ENCODE measurements around the gene SLC25A43.
A peak's percentile ranks its signal among the peaks of the same experiment; 100 is the strongest.
"Not testable (repeated sequence)": the region's sequence is repeated elsewhere in the genome, so short reads cannot be mapped to it uniquely, and the experiment has no call there.

The SLC25A43 gene

DNA sequence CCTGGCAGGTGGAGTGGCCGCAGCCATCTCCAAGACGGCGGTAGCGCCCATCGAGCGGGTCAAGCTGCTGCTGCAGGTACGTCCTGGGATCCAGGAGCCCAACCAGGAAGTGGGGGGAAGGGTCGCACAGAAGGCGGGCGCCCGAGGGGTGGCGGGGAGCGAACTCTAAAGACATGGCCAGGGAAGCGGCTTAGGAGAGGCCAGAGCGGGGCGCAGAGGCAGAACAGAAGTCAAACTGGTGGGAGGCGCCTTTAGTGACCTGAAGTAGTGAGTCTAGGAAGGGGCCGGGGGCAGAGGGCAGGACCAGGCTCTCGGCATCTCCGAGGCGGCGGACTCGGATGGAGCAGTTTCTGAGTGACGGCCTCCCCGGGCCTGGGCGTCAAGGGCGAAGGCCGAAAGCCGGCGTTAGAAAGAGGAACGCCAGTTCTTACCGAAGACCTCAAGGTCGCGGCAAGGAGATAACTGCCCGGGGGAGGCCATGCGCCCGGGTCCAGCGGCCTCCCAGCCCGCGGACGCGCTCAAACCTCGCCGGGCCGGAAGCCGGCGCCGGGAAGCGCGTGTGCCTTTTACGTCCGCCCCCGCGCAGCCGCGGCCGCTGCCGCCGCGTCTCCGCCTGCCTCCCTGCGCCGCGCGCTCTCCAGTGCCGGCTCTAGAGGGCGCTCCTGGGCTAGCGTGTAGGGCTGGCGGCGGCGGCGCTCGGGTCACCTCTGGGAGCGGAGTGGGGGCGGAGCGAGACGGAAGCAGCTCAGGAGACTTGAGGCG lies 69.6 kb downstream of the SLC25A43 start:
- DNase-seq, result peak; percentile 4 to 79 (median 58)

DNA sequence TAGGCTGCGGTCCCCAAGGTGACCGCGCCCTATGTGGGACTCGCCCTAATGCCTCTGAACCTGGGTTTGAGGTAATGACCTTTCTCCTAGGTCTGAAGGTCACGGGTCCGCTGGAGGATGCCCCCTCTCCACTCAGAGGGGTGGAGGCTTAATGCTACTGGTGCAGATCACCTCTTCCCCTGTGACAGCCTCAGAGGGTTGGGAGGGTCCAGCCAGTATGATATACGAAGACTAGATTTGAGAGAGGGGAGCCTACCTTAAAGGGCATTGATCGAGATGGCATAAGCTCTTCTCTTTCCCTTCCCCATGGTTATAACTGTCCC lies 70.1 kb downstream of the SLC25A43 start:
- DNase-seq, result no peak

DNA sequence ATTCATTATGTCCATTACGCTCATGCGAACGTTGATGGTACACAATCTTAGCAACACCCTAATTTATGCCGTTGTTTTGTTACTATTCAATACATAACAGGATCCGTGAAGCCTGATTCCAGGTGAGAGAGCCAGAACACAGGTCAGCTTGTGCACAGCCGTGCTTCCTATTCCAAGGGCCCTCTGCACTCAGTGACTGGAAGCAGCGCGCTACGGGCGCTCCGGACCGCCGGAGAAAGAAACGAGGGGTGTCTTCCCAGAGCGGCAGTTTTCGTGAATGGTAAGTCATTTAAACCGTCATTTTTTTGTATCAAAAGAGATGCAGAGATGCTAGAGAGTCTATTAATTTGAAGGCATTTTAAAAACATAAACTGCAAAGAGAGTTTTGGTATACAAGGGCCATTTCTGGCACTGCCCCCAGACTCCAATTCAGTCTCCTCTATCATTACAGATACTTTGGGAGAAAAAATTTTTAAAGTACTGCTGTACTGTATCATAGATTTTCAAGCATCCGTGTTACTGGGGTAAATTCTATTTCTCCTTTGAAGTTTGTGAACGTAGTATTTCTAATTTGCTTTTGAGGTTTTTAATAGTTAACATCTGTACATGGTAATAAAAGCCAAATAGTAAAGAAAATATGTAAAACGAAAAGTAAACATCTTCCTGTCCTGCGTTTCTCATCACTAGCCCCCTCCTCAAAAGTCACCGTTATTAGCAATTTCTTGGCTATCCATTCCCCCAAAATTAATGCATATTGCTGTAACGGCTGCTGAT lies 75.7 kb downstream of the SLC25A43 start:
- DNase-seq, result no peak

DNA sequence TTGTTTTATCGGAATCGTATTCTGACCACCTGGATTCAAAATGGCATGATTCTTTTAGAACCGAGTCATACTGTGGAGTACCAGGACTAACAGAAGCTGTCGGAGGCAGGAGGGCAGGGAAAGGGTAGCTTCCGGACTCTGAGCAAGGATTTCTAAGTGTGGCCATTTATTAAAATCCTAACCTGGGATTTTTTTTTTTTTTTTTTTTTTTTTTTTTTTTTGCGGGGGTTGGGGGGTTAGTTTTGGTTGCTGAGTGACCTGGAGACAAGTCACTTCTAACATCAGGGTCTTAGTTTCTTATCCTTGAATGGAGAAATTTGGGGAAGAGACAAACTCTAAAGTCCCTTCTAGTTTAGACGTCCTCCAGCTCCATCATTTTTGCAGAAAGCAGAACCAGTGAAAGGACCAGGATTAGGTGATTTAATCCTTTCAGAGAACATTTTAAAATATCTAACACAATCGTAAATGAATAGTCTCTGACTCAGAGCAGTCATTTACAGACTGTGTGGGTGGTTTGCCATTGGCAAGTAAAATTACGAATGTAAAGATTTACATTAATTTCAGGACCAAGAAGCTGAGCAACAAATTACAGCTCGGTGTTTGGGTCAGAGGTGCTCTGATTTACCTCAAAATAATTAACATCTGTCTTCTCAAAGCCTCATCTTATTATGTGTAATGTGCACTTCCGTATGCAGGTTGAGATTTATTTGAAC lies 76.4 kb downstream of the SLC25A43 start:
- DNase-seq, result no peak

DNA sequence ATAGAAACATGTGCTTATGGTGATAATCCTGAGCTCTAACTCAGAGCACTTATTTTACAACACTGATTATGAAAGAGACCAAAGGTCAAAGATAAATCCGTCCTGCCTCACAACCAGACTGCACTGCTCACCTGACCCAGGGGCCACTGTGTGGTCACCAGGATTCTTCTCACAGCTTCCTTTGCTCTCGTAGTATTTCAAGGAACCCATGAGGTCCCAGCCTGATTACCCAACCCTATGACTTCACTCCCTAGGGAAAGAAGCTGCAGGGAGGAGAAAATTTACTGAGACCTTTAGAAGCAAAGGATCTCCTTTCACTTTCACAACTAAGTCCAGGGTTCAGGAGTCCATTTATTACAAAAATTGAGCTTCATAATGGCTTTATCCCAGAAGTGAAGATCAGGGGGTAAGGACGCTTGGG lies 78.7 kb downstream of the SLC25A43 start:
- no peak for DNase-seq

DNA sequence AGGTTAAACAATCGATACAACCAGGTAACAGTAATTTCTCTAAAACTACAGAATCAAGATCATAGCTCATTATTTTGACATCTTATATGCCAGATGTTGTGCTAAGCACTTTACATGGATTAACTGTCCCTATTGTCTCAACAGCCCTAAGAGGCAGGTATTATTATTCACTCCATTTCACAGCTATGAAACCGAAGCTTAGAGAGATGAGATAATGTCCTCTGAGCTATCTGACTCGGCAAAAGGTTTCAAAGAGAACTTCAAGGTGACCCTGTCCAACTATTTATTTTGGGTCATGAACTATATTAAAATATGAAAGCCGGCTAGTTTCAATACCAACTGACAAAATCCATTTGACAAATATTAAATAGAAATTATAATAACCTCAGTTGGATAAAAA lies 79.4 kb downstream of the SLC25A43 start:
- DNase-seq, result no peak

DNA sequence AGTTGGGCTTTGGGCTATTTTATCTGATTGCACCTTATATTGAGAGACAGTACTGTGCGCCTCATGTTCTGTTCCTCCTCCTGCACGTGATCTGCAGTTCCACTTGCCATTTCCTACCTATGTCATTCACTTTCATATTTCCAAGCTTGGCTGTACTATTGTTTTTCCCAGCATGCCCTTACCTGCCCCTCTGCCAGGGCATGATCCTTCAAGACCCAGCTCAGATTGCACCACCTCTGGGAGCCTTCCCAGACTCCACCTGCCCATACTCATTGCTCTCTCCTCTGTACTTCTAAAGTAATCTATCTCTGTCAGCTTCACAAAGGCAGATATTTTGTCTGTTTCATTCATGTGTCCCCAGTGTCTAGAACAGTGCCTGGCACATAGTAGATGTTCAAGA lies 80.7 kb downstream of the SLC25A43 start:
- DNase-seq, result no peak

DNA sequence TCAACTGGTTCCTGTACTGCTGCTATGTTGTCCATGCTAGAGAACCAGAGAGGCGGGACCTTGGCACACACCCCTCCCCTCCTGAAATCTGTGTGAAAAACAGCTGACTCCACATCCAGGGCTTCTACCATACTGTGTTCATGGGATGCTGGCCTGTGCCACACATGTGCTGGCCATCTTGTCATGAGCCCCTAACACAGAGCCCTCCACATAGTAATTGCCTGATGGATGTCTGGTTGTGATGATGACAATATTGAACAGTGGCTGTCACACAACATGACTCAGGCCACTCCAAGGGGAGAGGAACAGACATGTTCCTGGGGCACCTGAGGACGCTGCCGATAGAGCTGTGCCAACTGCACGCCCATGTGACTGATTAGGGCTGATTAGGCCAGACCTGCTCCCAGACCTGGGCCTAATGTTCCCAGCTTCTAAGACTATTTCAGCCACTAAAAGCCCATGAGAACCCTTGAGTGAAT lies 82.2 kb downstream of the SLC25A43 start:
- DNase-seq, result no peak

DNA sequence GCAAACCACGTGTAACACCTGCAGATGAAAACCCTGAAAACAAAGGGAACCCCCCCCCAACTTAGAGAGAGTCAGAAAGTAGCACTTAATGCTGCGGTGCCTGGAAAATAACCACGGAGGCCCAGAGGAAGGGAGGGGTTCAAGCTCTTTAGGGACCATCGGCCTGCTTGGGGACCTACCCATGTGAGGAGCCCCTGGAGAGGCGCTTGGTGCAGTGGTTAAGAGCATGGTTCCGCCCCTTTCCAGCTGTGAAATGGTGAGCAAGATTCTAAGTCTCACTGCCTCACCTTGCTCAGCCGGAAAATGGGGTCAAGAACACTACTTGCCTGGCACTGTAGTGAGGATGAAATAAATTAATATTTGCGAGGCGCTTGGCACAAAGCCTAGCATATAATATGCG lies 82.9 kb downstream of the SLC25A43 start:
- DNase-seq, result no peak

DNA sequence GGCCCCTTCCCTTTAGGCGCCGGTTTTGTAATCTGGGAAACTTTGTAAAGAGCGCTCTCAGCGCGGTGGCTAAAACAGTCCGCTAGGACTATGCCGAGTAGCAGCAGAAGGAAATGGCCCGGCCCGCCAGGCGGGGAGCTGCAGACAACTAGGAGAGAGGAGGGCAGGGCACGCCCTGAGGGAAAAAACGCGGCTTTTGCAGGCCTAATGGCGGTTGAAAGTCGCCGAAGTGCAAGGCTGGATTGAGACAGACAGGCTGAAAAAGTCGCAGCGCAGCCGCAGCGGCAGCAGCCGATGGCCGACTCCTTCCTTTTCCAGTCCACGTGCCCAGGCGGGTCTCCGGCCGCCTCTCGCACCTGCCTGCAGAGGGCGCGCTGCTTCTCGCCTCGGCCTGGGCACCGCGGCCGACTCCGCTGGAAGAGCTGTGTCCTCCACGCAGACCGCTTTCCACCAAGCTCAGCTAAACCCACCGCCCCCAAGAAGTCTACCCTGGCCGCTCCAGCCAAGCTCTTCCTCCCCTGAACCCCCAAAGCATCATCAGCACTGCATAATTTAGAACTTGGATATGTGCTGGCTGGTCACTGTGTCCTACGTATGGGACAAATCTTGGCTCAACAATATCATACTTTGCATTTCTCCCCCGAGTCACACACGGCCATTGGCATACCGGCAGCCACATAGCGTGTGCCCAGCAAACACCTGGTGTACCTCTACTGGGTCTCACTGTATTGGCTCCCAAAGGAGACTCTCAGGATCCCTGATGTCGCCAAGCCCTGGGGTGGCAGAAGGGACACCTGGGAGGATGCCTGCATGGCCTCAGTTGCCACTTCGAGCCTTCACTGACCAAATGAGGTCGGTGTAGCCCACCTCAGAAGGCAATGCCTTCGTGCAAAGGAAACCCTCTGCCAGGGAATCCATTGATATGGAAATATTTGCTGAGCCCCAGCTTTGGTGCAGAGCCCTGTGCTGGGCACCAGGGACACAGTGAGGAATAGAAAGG lies 83.6 kb downstream of the SLC25A43 start:
- peak in 10 of 14 donors; percentile 10 to 56 (median 28) for DNase-seq

DNA sequence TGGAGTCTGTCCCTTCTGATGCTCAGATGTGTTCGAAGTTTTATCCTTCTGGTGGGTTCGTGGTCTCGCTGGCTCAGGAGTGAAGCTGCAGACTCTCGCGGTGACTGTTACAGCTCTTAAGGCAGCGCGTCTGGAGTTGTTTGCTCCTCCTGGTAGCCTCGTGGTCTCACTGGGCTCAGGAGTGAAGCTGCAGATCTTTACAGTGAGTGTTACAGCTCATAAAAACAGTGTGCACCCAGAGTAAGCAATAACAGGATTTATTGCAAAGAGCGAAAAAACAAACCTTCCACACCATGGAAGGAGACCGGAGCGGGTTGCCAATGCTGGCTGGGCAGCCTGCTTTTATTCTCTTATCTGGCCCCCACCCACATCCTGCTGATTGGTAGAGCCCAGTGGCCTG lies 87.6 kb downstream of the SLC25A43 start:
- DNase-seq, result no peak

DNA sequence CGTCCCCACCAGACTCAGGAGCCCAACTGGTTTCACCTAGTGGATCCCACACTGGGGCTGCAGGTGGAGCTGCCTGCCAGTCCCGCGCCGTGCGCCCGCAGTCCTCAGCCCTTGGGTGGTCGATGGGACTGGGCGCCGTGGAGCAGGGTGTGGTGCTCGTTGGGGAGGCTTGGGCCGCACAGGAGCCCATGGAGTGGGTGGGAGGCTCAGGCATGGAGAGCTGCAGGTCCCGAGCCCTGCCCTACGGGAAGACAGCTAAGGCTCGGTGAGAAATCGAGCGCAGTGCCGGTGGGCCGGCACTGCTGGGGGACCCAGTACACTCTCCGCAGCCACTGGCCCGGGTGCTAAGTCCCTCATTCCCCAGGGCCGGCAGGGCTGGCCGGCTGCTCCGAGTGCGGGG lies 88.6 kb downstream of the SLC25A43 start:
- DNase-seq, result not testable (repeated sequence)

DNA sequence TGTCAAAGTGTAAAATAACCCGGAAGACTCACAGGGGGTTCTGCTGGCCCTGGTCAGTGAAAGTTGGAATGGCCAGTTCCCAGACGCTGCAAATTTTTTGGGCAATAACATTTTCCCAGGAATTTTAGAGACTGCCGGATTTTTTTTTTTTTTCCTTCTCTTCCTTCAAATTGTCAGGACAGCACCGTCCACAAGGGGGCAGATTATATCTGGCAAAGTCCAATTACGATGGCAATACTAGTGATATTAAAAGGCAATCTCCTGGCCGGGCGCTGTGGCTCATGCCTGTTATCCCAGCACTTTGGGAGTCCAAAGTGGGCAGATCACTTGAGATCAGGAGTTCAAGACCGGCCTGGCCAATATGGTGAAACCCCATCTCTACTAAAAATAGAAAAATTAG lies 89.6 kb downstream of the SLC25A43 start:
- DNase-seq, result peak in 4 of 14 donors; percentile 0 to 22 (median 4)

DNA sequence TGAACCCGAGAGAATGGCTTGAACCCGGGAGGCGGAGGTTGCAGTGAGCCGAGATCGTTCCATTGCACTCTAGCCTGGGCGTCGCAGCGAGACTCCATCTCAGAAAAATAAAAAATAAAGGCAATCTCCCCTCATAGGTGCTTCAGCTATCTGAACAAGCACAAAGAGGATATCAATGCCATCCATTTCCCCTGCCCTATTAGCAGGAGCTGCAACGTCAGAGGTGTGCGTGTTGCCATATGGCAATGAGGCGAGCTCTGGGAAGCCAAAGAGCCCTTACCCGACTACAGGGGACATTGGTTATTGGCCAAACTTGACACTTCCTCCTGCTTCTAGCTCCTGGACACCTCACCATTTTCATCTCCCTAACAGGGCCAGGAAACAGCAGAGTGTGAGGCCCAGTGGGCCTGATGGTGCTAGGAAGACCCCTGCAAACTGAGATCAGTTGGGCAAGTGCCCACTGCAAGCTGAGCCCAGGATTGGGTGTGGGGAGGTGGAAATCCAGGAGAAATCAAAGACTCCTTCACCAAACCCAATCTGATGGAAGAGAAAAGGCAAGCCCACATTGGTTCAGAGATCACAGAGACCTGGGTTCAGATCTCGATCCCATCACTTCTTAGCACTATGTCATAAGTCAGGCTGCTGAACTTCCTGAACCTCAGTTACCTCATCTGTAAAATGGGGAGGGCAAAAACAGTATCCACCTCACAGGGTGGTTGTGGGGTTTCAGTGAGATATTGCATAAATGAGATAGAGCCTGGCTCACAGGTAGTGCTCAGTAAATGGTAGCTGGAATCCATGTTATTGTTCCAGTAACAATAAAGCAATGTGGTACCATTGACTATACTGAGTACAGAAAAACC lies 90.3 kb downstream of the SLC25A43 start:
- no peak for DNase-seq

DNA sequence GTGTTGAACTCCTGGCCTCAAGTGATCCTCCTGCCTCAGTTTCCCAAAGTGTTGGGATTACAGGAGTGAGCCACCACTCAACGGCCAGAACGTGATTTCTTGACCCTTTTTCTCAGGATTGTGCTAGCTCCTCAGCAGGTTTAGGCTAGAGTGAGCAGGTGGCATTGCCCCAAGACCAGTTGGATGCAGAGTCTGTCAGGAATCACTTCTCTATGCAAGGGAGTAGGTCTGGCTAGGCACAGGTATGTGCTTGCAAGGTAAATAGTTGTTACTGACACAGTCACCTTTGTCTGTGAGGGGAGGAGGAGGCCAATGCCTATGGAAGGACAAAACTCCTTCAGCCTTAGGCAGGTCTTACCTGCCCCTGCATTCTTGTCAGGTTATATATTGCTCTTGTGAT lies 93.3 kb downstream of the SLC25A43 start:
- DNase-seq, result no peak

DNA sequence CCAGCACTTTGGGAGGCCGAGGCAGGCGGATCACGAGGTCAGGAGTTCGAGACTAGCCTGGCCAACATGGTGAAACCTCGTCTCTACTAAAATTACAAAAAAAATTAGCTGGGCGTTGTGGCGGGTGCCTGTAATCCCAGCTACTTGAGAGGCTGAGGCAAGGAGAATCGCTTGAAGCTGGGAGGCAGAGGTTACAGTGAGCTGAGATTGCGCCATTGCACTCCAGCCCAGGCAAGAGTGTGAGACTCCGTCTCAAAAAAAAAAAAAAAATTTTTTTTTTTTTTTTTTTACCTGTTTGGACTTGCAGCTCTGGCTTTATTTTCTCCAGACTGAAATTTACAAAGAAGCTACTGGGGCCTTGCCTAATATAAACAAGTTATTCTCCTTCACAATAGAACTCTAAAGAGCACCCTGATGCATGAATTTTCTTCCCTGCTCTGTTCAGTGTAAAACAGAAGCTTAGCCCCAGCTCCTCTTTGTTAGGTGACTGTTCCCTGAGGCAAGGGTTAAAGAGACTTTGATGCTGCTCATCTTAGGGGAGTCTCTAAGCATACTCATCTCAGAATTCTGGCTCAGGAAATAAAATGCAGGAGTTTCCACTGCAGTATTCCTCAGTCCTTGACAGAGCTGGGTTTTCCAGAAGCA lies 94.8 kb downstream of the SLC25A43 start:
- not testable (repeated sequence) for DNase-seq

DNA sequence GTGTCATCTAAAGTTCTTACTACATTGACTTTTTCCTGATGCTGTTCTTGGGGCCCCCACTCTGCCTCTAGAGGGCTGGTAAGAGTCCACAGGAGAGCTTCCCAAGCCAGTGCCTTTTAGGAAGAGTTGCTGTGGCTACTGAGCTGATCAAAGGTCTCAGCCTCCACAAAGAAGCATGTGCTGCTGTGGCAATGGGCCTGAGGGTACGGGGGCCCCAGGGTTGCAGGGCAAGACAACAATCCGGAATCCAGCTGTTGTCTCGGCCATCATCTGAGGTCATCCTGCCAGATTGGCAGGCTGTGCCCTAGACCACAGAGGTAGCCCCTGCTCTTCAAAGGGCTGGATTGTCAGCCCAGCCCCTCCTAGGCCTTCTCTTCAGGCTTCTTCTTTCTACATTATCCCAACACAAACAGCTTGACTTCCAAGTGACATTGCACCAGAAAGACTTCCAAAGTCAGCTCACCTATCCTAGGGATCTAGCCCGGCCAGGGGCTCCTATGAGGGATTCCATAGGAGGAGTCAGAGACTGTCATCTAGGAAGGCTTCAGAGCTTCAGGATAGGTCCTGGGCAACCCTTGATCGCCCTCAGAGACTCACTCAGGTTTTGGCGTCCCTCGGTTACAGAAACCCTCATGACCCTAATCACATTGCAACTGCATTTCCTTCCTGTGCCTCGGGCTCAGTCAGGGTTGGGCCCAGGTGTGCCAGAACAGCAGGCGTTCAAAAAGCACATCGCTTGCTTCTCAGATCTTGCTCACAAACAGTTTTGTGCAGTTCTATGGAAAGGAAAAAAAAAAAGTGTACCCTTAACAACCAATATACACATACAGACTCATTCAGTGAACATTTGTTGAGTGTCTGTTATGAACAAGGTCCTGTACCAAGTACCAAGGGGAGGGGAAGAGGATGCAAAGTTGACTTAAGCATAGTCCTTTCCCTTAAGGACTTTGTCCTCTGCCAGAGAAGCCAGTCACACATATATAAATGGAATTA lies 96.9 kb downstream of the SLC25A43 start:
- DNase-seq, result no peak

DNA sequence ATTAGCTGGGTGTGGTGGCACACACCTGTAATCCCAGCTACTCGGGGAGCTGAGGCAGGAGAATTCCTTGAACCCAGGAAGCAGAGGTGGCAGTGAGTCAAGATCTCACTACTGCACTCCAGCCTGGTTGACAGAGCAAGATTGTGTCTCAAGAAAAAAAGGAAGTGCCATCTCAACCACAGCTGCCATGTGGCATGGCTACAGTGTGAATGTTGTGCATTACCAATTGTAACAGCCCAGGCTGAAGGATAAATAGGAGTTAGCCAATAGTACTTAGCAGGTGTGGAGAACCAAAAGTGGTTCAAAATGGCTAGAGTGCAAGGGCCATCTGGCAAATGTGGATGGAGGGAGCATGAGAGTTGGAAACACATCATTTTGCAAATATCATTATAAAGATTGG lies 98.0 kb downstream of the SLC25A43 start:
- DNase-seq, result no peak
